ENCODE measurements around the gene CHD6.

DNA sequence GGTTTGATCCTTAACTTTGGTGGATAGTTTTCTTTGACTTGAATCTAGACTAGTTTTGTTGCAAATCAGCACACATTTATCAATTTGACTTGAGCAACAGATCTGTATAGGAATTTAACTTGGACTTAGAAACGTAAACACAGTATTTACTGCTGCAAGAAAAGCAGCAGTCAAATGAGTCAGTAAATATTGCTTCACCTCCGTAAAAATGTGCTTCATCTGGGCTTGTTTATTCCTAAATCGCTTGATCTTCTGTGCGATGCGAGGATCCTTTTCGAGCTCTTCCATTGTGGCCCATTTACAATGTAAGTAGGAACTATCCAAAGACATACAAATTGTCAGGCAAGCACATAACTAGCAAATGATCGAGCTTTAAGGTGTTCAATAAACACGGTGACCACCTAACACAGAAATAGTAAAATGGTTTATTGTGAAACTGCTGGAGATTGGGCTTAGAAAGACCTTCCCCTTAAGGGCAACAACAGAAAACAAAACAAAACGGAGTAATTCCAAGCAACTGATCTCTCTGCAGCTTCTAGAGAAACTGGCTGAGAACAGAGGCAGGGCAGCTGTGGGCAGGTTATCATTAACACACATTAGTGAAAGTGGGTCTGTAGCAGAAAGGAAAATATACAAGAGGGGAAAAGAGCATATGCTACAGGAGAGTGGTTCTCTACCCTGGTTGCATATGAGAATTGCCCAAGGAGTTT, 120.8 kb downstream of the CHD6 start:
- TF ChIP-seq, protein P1, sequence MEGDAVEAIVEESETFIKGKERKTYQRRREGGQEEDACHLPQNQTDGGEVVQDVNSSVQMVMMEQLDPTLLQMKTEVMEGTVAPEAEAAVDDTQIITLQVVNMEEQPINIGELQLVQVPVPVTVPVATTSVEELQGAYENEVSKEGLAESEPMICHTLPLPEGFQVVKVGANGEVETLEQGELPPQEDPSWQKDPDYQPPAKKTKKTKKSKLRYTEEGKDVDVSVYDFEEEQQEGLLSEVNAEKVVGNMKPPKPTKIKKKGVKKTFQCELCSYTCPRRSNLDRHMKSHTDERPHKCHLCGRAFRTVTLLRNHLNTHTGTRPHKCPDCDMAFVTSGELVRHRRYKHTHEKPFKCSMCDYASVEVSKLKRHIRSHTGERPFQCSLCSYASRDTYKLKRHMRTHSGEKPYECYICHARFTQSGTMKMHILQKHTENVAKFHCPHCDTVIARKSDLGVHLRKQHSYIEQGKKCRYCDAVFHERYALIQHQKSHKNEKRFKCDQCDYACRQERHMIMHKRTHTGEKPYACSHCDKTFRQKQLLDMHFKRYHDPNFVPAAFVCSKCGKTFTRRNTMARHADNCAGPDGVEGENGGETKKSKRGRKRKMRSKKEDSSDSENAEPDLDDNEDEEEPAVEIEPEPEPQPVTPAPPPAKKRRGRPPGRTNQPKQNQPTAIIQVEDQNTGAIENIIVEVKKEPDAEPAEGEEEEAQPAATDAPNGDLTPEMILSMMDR (conservative IDR thresholded peaks at IDR 0.05 in 1 of 2, IDR thresholded peaks at IDR 0.05 in 1 of 2; ENCODE audit: extremely low read depth in 1 of 2, insufficient read depth in 1 of 2, low read depth in 1 of 2, low read length in 2 of 2), result no peak
- TF ChIP-seq EZH2 (IDR thresholded peaks at IDR 0.05; ENCODE audit: borderline replicate concordance, low read length), result no peak

All from mammary epithelial cell (primary cell).